NCI-H146 treated with DMSO at 0.1 percent for 48 hours (cell line): Measurements from ENCODE around the gene KDM1B.
"Not testable (repeated sequence)": the region's sequence is repeated elsewhere in the genome, so short reads cannot be mapped to it uniquely, and the experiment has no call there.

Source experiments
- DNase-seq: peaks from one replicate; lab custom pipeline; 2025; ENCODE audit not compliant: unreplicated experiment; lab: John Stamatoyannopoulos, UW

Gene KDM1B

GRCh38 chr6:18227166-18227565, 71.9 kb downstream of the KDM1B start:
- DNase-seq = not testable (repeated sequence)

GRCh38 chr6:18228590-18228989, 73.4 kb downstream of the KDM1B start:
- not testable (repeated sequence) for DNase-seq

GRCh38 chr6:18231856-18232255, 76.6 kb downstream of the KDM1B start:
- not testable (repeated sequence) for DNase-seq

- DNase-seq = not testable (repeated sequence)
Measured at GRCh38 chr6:18233770-18234169, 78.5 kb downstream of the KDM1B start.

- DNase-seq = no peak
Measured at GRCh38 chr6:18234564-18234963, 79.3 kb downstream of the KDM1B start.

GRCh38 chr6:18235524-18235923, 80.3 kb downstream of the KDM1B start:
- no peak for DNase-seq

- no peak for DNase-seq
Measured at GRCh38 chr6:18237167-18237566, 81.9 kb downstream of the KDM1B start.

- peak; percentile 16 for DNase-seq
Measured at GRCh38 chr6:18240230-18240629, 85.0 kb downstream of the KDM1B start.

- no peak for DNase-seq
Measured at GRCh38 chr6:18241208-18242038, 86.2 kb downstream of the KDM1B start.

GRCh38 chr6:18242062-18242851, 87.0 kb downstream of the KDM1B start:
- no peak for DNase-seq

GRCh38 chr6:18243302-18243893, 88.2 kb downstream of the KDM1B start:
- DNase-seq = no peak

- DNase-seq = no peak
Measured at GRCh38 chr6:18244251-18244650, 89.0 kb downstream of the KDM1B start.

- DNase-seq = no peak
Measured at GRCh38 chr6:18245079-18245478, 89.9 kb downstream of the KDM1B start.

- DNase-seq = no peak
Measured at GRCh38 chr6:18245642-18246041, 90.4 kb downstream of the KDM1B start.

GRCh38 chr6:18246205-18246604, 91.0 kb downstream of the KDM1B start:
- no peak for DNase-seq

GRCh38 chr6:18247002-18247401, 91.8 kb downstream of the KDM1B start:
- DNase-seq = no peak

- no peak for DNase-seq
Measured at GRCh38 chr6:18248698-18249097, 93.5 kb downstream of the KDM1B start.

- no peak for DNase-seq
Measured at GRCh38 chr6:18249271-18249670, 94.0 kb downstream of the KDM1B start.

- DNase-seq = no peak
Measured at GRCh38 chr6:18253635-18254034, 98.4 kb downstream of the KDM1B start.

- no peak for DNase-seq
Measured at GRCh38 chr6:18254793-18255192, 99.6 kb downstream of the KDM1B start.

GRCh38 chr6:18259675-18260447, 104.6 kb downstream of the KDM1B start:
- no peak for DNase-seq
